ENCODE measurements around the gene SHROOM1.

DNA sequence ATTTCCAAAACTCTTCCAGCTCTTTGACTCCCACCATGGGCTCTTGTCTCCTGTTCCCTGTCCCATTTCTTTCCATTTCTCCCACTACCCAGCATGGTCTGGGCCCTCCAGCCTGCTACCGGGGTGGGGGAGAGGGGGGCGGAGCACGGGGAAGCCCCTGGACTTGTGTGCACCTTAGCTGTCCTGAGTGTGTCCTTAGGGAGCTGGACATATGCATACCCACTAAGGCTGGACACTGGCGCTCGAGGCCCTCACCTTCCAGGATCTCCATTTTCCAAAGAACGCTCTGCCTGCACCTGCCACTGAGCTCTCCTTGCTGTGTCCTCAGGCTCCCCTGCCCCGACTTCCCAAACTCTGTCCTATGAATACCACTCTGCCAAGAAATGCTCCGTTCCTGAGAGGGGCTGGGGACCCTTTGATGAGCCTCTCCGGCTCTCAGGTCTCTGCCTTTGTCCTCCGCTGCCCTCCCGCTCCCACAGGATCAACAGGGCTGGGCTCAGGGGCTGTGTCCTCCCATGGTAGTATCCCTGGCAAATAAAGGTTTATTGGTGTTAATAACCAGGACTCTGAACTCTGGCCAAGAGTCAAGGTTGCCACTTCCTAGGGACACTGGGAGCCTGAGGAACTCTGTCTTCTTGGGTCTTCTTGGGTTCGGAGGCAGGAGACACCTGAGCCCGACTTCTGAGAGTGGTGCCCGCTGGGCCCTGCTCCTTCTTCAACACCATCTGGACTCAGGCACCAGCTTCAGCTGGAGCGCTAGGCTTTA is 831 bp upstream of the SHROOM1 start:
- TF ChIP-seq POLR2A (IDR thresholded peaks at IDR 0.05), result no peak
- no peak for TF ChIP-seq EP300 (IDR thresholded peaks at IDR 0.05)
- TF ChIP-seq, protein P1, sequence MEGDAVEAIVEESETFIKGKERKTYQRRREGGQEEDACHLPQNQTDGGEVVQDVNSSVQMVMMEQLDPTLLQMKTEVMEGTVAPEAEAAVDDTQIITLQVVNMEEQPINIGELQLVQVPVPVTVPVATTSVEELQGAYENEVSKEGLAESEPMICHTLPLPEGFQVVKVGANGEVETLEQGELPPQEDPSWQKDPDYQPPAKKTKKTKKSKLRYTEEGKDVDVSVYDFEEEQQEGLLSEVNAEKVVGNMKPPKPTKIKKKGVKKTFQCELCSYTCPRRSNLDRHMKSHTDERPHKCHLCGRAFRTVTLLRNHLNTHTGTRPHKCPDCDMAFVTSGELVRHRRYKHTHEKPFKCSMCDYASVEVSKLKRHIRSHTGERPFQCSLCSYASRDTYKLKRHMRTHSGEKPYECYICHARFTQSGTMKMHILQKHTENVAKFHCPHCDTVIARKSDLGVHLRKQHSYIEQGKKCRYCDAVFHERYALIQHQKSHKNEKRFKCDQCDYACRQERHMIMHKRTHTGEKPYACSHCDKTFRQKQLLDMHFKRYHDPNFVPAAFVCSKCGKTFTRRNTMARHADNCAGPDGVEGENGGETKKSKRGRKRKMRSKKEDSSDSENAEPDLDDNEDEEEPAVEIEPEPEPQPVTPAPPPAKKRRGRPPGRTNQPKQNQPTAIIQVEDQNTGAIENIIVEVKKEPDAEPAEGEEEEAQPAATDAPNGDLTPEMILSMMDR (IDR thresholded peaks at IDR 0.05), result no peak

All from ovary (tissue), 3 donors.